ENCODE results near the gene C19orf81.

C19orf81 gene

DNA sequence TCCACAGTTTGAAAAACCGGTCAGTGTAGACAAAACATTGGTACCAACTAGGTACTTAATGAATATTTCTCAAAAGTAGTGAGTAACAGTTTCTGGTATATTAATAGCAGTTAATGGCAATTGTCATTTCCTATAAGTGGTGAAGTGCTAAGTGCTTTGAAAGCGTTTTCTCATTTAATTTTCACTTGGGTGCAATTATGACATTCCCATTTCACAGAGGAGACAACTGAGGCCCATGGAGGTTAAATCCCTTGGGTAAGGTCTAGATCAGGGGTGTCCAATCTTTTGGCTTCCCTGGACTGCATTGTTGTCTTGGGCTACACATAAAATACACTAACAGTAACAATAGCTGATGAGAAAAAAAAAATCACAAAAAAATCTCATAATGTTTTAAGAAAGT is 8.9 kb upstream of the C19orf81 start:
- POLR2A ChIA-PET = no interaction called here
- Histone ChIP-seq H3K4me1 (ENCODE audit: control insufficient read depth, insufficient read depth, low read length) (no peaks in the 10 kb centered on the region), H3K4me3 (ENCODE audit: low read depth, low read length) (no peak overlapping the region), H3K27ac (ENCODE audit: extremely low read depth, low read depth, low read length) (no peak overlapping the region), H3K9me3 (ENCODE audit: control insufficient read depth, insufficient read depth, low read depth, low read length) (no peaks in the 10 kb centered on the region), H3K36me3 (ENCODE audit: control insufficient read depth in 2 of 2, insufficient read depth in 1 of 2, low read length in 2 of 2) (no peaks in the 10 kb centered on the region)
- CTCF ChIA-PET = interaction anchor here (0.6 to 1.0 kb wide), 2 partner anchors 15 to 23 kb away, joined by 3 read pairs; no protein-coding TSS in a partner anchor
- TF ChIP-seq, protein P1, sequence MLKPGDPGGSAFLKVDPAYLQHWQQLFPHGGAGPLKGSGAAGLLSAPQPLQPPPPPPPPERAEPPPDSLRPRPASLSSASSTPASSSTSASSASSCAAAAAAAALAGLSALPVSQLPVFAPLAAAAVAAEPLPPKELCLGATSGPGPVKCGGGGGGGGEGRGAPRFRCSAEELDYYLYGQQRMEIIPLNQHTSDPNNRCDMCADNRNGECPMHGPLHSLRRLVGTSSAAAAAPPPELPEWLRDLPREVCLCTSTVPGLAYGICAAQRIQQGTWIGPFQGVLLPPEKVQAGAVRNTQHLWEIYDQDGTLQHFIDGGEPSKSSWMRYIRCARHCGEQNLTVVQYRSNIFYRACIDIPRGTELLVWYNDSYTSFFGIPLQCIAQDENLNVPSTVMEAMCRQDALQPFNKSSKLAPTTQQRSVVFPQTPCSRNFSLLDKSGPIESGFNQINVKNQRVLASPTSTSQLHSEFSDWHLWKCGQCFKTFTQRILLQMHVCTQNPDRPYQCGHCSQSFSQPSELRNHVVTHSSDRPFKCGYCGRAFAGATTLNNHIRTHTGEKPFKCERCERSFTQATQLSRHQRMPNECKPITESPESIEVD (tag by site-specific recombination; IDR thresholded peaks at IDR 0.05) = no peak
- TF ChIP-seq, protein P2, sequence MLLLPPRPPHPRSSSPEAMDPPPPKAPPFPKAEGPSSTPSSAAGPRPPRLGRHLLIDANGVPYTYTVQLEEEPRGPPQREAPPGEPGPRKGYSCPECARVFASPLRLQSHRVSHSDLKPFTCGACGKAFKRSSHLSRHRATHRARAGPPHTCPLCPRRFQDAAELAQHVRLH (tag by site-specific recombination; IDR thresholded peaks at IDR 0.05) = 0 out of 2 replicates have a peak, but pooled peaks have one; percentile 38

DNA sequence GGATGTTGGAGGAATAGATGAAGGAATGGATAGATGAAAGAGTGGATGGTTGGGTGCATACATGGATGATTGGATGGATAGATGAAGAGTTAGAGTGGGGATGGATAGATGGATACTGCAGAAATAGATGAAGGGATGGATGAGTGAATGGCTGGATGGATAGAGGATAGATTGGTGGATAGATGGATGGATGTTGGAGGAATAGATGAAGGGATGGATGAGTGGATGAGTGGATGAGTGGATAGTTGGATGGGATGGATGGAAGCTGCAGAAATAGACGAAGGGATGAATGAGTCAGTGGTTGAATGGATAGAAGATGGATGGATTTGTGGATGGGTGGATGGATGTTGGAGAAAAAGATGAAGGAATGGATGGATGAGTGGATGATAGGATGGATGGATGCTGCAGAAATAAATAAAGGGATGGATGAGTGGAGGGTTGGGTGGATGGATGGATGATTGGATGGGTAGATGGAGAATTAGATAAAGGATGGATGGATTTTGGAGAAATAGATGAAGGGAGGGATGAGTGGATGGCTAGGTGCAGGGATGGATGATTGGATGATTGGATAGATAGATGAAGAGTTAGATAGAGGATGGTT is 4.8 kb upstream of the C19orf81 start:
- CTCF ChIA-PET = interaction anchor here (0.7 to 1.7 kb wide), 3 partner anchors 13 to 88 kb away, joined by 3 to 8 read pairs (median 7); no protein-coding TSS in a partner anchor
- POLR2A ChIA-PET = no interaction called here
- TF ChIP-seq ZNF777 (tag by site-specific recombination; IDR thresholded peaks at IDR 0.05; ENCODE audit: borderline replicate concordance) (0 out of 2 replicates have a peak, but pooled peaks have one; percentile 13), ZBTB1 (tag by site-specific recombination; IDR thresholded peaks at IDR 0.05) (0 out of 2 replicates have a peak, but pooled peaks have one; percentile 3), ZBTB17 (tag by site-specific recombination; IDR thresholded peaks at IDR 0.05) (peak; percentile 100), ZNF561 (tag by site-specific recombination; IDR thresholded peaks at IDR 0.05; ENCODE audit: borderline replicate concordance) (no peak), ZNF341 (tag by site-specific recombination; IDR thresholded peaks at IDR 0.05; ENCODE audit: low read depth) (no peak), ZNF366 (tag by site-specific recombination; conservative IDR thresholded peaks at IDR 0.05) (peak; percentile 98), ZNF23 (tag by site-specific recombination; IDR thresholded peaks at IDR 0.05; ENCODE audit: borderline replicate concordance) (no peak)
- TF ChIP-seq, protein P3, sequence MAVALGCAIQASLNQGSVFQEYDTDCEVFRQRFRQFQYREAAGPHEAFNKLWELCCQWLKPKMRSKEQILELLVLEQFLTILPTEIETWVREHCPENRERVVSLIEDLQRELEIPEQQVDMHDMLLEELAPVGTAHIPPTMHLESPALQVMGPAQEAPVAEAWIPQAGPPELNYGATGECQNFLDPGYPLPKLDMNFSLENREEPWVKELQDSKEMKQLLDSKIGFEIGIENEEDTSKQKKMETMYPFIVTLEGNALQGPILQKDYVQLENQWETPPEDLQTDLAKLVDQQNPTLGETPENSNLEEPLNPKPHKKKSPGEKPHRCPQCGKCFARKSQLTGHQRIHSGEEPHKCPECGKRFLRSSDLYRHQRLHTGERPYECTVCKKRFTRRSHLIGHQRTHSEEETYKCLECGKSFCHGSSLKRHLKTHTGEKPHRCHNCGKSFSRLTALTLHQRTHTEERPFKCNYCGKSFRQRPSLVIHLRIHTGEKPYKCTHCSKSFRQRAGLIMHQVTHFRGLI (tag by site-specific recombination; IDR thresholded peaks at IDR 0.05) = no peak
- H3K36me3 ChIP-seq (ENCODE audit: control insufficient read depth in 2 of 2, insufficient read depth in 1 of 2, low read length in 2 of 2) = no peaks in the 10 kb centered on the region
- H3K9me3 ChIP-seq (ENCODE audit: control insufficient read depth, insufficient read depth, low read depth, low read length) = no peaks in the 10 kb centered on the region
- H3K4me3 ChIP-seq (ENCODE audit: low read depth, low read length) = no peak overlapping the region
- no peak overlapping the region for H3K27ac ChIP-seq (ENCODE audit: extremely low read depth, low read depth, low read length)
- no peaks in the 10 kb centered on the region for H3K4me1 ChIP-seq (ENCODE audit: control insufficient read depth, insufficient read depth, low read length)

DNA sequence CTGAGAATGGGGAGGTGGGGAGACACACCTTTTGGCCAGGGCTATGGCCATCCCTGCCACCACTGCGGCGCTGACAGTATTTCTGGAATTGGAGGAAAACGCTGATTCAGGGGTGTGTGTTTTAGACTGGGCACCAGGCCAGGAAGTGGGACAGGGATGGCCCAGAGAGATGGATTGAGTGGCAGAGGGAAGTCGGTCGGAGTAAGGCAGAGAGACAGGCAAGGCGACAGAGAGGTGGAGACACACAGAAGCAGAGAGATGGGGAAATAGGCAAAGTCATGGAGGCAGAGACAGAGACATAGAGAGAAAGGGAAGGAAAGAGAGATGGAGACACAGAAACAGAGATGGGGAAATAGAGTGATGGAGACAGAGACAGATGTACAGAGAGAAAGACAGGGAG is 4.1 kb upstream of the C19orf81 start:
- Histone ChIP-seq H3K9me3 (ENCODE audit: control insufficient read depth, insufficient read depth, low read depth, low read length) (no peaks in the 10 kb centered on the region), H3K4me1 (ENCODE audit: control insufficient read depth, insufficient read depth, low read length) (no peaks in the 10 kb centered on the region), H3K4me3 (ENCODE audit: low read depth, low read length) (no peak overlapping the region), H3K36me3 (ENCODE audit: control insufficient read depth in 2 of 2, insufficient read depth in 1 of 2, low read length in 2 of 2) (no peaks in the 10 kb centered on the region), H3K27ac (ENCODE audit: extremely low read depth, low read depth, low read length) (no peak overlapping the region)
- TF ChIP-seq ZNF302 (tag by site-specific recombination; IDR thresholded peaks at IDR 0.05; ENCODE audit: low read depth) (no peak), SP3 (tag by site-specific recombination; IDR thresholded peaks at IDR 0.05) (no peak), ZNF785 (tag by site-specific recombination; IDR thresholded peaks at IDR 0.05) (0 out of 2 replicates have a peak, but pooled peaks have one; percentile 34), ZNF843 (tag by site-specific recombination; IDR thresholded peaks at IDR 0.05) (no peak), KLF1 (tag by site-specific recombination; IDR thresholded peaks at IDR 0.05) (no peak), YY2 (tag by site-specific recombination; IDR thresholded peaks at IDR 0.05) (peak; percentile 43; the same call in 1 of the 2 replicates), ZNF248 (tag by site-specific recombination; IDR thresholded peaks at IDR 0.05) (no peak), ZNF521 (tag by site-specific recombination; IDR thresholded peaks at IDR 0.05) (peak; percentile 88; the same call in 1 of the 2 replicates), ZBTB20 (tag by site-specific recombination; IDR thresholded peaks at IDR 0.05) (peak; percentile 87), ZNF366 (tag by site-specific recombination; conservative IDR thresholded peaks at IDR 0.05) (no peak), PRDM1 (tag by site-specific recombination; IDR thresholded peaks at IDR 0.05) (0 out of 2 replicates have a peak, but pooled peaks have one; percentile 10)
- TF ChIP-seq, protein P4, sequence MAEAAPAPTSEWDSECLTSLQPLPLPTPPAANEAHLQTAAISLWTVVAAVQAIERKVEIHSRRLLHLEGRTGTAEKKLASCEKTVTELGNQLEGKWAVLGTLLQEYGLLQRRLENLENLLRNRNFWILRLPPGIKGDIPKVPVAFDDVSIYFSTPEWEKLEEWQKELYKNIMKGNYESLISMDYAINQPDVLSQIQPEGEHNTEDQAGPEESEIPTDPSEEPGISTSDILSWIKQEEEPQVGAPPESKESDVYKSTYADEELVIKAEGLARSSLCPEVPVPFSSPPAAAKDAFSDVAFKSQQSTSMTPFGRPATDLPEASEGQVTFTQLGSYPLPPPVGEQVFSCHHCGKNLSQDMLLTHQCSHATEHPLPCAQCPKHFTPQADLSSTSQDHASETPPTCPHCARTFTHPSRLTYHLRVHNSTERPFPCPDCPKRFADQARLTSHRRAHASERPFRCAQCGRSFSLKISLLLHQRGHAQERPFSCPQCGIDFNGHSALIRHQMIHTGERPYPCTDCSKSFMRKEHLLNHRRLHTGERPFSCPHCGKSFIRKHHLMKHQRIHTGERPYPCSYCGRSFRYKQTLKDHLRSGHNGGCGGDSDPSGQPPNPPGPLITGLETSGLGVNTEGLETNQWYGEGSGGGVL (tag by site-specific recombination; IDR thresholded peaks at IDR 0.05) = 0 out of 2 replicates have a peak, but pooled peaks have one; percentile 13
- ChIA-PET POLR2A (no interaction called here), CTCF (interaction anchor here (0.8 to 1.4 kb wide), 3 partner anchors 26 to 107 kb away, joined by 3 to 5 read pairs (median 4); no protein-coding TSS in a partner anchor)
